Measurements from ENCODE around the gene SCFD2. TPM values are rescaled to one million over a fixed set of nuclear protein-coding genes. Genes with fewer than 3 reads are reported as not detected.

The SCFD2 gene
- total and polyA plus RNA-seq, 8 donors, result 11.4 to 26.6 (median 13.7) TPM

DNA sequence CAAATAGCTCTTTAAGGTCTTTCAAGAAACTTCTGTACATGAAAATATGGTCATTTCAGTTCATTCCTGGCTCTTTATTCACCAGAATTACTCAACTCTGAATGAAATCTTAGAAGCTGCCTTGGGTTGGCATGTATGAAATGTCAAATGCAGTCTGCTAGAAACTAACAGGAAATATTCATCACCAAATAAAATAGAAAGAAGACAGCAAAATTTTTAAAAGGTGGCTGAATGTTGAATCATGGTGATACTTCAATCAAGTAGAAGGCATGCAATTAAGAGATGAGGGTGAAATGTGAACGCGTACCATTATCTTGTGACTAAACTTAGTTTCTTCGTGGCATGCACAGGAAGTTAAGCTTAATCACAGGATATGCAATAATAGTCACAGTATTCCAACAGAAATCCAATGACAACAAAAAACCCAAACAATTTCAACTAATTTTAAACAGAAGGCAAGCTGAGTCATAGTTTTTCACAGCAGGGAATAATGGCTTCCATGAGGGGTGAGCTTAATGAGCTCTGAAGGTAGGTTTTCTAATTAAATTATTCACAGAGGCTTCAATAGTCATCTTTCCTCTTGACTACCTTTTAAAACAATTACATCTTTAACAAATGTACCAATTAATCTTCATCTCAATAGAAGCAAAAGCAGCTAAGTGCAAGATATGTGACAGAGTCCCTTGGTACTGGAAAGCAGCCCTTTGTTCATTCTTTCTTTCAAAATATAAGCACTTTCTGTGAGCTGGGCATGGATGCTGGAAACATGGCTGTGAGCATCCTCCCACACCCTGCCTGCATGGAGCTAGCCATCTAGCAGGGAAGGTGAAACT lies 44.5 kb downstream of the SCFD2 start:
- H3K27ac ChIP-seq, result peak overlapping the region; percentile 20 to 65
- H3K4me1 ChIP-seq, result peaks cover 0 to 13% of the 10 kb centered on the region in 2 donors
- no peak overlapping the region for H3K4me3 ChIP-seq
- ATAC-seq (peak; percentile 39), DNase-seq (peak in 2 of 4 donors; percentile 12 to 13)
- TF ChIP-seq, protein P1, sequence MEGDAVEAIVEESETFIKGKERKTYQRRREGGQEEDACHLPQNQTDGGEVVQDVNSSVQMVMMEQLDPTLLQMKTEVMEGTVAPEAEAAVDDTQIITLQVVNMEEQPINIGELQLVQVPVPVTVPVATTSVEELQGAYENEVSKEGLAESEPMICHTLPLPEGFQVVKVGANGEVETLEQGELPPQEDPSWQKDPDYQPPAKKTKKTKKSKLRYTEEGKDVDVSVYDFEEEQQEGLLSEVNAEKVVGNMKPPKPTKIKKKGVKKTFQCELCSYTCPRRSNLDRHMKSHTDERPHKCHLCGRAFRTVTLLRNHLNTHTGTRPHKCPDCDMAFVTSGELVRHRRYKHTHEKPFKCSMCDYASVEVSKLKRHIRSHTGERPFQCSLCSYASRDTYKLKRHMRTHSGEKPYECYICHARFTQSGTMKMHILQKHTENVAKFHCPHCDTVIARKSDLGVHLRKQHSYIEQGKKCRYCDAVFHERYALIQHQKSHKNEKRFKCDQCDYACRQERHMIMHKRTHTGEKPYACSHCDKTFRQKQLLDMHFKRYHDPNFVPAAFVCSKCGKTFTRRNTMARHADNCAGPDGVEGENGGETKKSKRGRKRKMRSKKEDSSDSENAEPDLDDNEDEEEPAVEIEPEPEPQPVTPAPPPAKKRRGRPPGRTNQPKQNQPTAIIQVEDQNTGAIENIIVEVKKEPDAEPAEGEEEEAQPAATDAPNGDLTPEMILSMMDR (IDR thresholded peaks at IDR 0.05), result no peak
- H3K27me3 ChIP-seq, result no peaks in the 10 kb centered on the region
- intact Hi-C loops (cut with DNase I), result no loop called here
- H3K36me3 ChIP-seq, result no peaks in the 10 kb centered on the region
- H3K9me3 ChIP-seq, result no peaks in the 10 kb centered on the region

DNA sequence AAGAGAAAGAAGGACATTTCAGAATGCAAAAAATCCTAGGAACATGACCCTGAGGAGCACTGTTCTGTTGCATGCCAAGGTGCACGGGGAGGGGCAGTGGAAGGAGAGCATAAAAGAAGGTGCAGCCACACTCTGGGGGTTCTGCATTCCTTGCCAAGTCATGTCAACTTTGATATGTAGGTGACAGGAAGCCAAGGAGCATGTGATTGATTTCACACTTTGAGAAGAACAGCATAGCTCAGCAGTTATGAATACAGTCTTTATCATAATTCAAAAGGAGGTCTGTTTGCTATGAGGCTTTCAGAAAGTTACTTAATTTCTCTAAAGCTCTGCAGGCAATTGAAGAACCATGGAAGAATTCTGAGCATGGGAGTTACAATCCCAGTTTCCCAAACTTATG lies 50.6 kb downstream of the SCFD2 start:
- Histone ChIP-seq H3K27me3 (no peaks in the 10 kb centered on the region), H3K4me1 (no peaks in the 10 kb centered on the region), H3K9me3 (no peaks in the 10 kb centered on the region), H3K4me3 (no peak overlapping the region), H3K27ac (no peak overlapping the region), H3K36me3 (peaks cover 0 to 13% of the 10 kb centered on the region in 2 donors)
- TF ChIP-seq, protein P1 (IDR thresholded peaks at IDR 0.05), result no peak
- DNase-seq (no peak), ATAC-seq (no peak)
- intact Hi-C loops (cut with DNase I), result no loop called here

DNA sequence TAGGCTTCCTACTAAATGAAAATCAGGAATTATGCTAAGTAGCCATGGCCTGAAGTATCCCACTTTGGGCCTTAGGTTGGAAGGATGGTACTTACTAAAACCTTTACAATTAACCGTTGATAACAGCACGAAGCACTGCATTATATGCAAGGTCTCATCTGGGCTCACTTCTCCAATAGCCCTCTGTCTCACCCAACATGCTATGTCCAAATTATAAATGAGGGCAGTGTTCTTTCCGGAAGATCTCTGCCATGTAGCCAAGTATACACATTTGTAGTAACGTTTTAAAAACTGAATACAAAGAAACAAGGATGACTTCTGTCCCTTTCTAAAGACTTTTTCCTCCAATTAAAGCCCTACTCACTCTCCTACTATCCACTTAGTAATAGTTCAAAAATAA lies 51.6 kb downstream of the SCFD2 start:
- Histone ChIP-seq H3K36me3 (peaks cover 0 to 13% of the 10 kb centered on the region in 2 donors), H3K4me3 (no peak overlapping the region), H3K27ac (no peak overlapping the region), H3K4me1 (no peaks in the 10 kb centered on the region), H3K9me3 (no peaks in the 10 kb centered on the region), H3K27me3 (no peaks in the 10 kb centered on the region)
- DNase-seq (no peak), ATAC-seq (no peak)
- intact Hi-C loops (cut with DNase I), result no loop called here
- TF ChIP-seq, protein P1 (IDR thresholded peaks at IDR 0.05), result no peak

DNA sequence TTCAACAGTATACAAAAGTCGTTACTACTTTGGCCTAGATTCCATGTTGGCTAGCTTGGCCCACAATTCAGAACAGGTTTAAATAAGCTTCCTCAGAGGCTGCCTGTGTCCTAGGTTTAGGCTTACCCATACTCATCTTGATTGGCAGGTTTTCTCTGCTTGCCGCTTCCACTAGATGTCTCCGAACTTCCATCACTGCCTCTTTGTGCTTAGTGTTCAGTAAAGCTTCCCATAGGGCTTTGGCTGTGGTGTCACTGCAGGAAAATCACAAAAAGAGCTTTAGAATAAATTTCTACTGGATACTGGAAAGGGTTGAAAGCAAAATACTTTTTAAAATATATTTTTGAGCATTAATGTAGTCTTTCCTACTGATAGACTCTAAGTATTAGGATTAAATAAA lies 52.4 kb downstream of the SCFD2 start:
- Histone ChIP-seq H3K4me3 (no peak overlapping the region), H3K4me1 (no peaks in the 10 kb centered on the region), H3K9me3 (no peaks in the 10 kb centered on the region), H3K27me3 (no peaks in the 10 kb centered on the region), H3K27ac (no peak overlapping the region), H3K36me3 (peaks cover 0 to 13% of the 10 kb centered on the region in 2 donors)
- intact Hi-C loops (cut with DNase I), result no loop called here
- TF ChIP-seq, protein P1 (IDR thresholded peaks at IDR 0.05), result no peak
- DNase-seq (peak in 2 of 4 donors; percentile 8 to 50), ATAC-seq (no peak)

GRCh38 chr4:53309321-53310040 lies 56.4 kb downstream of the SCFD2 start:
- no peaks in the 10 kb centered on the region for H3K4me1 ChIP-seq
- H3K27me3 ChIP-seq, result no peaks in the 10 kb centered on the region
- intact Hi-C loops (cut with DNase I), result no loop called here
- TF ChIP-seq, protein P1 (IDR thresholded peaks at IDR 0.05), result no peak
- no peak overlapping the region for H3K4me3 ChIP-seq
- ATAC-seq, result no peak
- H3K9me3 ChIP-seq, result no peaks in the 10 kb centered on the region
- H3K27ac ChIP-seq, result no peak overlapping the region
- DNase-seq, result no peak
- H3K36me3 ChIP-seq, result peaks cover 0 to 13% of the 10 kb centered on the region in 2 donors

Measured in left lung (tissue), 10 donors.